GM10847 (cell line): ENCODE measurements around the gene ASB13.

Source experiments
- POLR2A ChIP-seq: IDR thresholded peaks from 2 replicates; pipeline ENCODE4 v1.6.1; 2011; ENCODE audit not compliant: insufficient read length; ENCODE audit errors: extremely low read depth

The ASB13 gene

GRCh38 chr10:5683065-5683464 lies 16.7 kb upstream of the ASB13 start:
- no peak for TF ChIP-seq POLR2A

- no peak for TF ChIP-seq POLR2A
Observed at GRCh38 chr10:5681930-5682329, 15.5 kb upstream of the ASB13 start.

GRCh38 chr10:5679606-5680005 lies 13.2 kb upstream of the ASB13 start:
- TF ChIP-seq POLR2A, result no peak

GRCh38 chr10:5679037-5679435 lies 12.6 kb upstream of the ASB13 start:
- TF ChIP-seq POLR2A, result no peak

- no peak for TF ChIP-seq POLR2A
Observed at GRCh38 chr10:5678397-5679036, 12.1 kb upstream of the ASB13 start.

GRCh38 chr10:5670662-5671375 lies 4.4 kb upstream of the ASB13 start:
- no peak for TF ChIP-seq POLR2A

GRCh38 chr10:5669604-5670003 lies 3.2 kb upstream of the ASB13 start:
- no peak for TF ChIP-seq POLR2A

- TF ChIP-seq POLR2A, result no peak
Observed at GRCh38 chr10:5668429-5668828, 2.0 kb upstream of the ASB13 start.

- TF ChIP-seq POLR2A, result no peak
Observed at GRCh38 chr10:5666841-5667630, 641 bp upstream of the ASB13 start.

GRCh38 chr10:5665373-5666007 lies 905 bp downstream of the ASB13 start:
- no peak for TF ChIP-seq POLR2A

- no peak for TF ChIP-seq POLR2A
Observed at GRCh38 chr10:5663692-5664427, 2.5 kb downstream of the ASB13 start.

- no peak for TF ChIP-seq POLR2A
Observed at GRCh38 chr10:5662708-5663579, 3.5 kb downstream of the ASB13 start.

- no peak for TF ChIP-seq POLR2A
Observed at GRCh38 chr10:5661043-5661442, 5.4 kb downstream of the ASB13 start.
